GM18520 (cell line): ENCODE measurements around the gene RARS1.
A peak's percentile ranks its signal among the peaks of the same experiment; 100 is the strongest.
"Not testable (repeated sequence)": the region's sequence is repeated elsewhere in the genome, so short reads cannot be mapped to it uniquely, and the experiment has no call there.

Source experiments
- ATAC-seq: cut with Tn5 transposase; IDR thresholded peaks from one replicate; pipeline ENCODE4 v1.9.1; 2021; ENCODE audit not compliant: unreplicated experiment

RARS1 gene

DNA sequence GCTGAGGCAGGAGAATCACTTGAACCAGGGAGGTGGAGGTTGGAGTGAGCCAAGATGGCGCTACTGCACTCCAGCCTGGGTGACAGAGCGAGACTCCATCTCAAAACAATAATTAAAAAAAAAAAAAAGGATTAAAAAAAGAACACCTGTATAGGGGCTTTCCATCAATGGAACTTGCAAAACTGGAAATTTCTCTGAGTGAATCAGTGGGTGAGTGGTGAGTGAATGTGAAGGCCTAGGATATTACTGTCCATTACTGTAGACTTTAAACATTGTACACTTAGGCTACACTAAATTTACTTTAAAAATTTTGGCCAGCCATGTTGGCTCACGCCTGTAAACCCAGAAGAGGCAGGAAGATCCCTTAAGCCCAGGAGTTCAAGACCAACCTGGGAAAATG, 5.7 kb upstream of the RARS1 start:
- ATAC-seq = no peak

DNA sequence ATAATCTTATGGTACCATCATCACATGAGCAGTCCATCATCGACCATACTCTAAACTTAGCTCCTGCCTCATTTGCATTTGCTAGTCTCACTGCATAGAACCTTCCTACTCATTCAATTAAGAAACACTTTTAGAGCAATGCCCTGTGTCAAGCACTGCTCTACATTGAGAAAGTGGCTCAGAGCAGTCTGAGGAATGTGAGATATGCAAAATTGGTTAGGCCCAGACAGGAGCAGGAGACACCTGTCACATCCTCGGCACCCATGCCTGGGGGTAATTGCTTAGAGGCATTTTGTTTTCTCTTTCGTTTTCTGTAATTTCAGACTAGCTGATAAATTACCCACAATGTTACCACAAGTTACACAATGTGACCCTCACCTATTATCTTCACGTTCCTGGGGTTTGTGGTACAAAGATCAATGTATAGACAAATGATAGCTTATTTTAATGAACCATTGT, 4.9 kb upstream of the RARS1 start:
- peak; percentile 94 for ATAC-seq

DNA sequence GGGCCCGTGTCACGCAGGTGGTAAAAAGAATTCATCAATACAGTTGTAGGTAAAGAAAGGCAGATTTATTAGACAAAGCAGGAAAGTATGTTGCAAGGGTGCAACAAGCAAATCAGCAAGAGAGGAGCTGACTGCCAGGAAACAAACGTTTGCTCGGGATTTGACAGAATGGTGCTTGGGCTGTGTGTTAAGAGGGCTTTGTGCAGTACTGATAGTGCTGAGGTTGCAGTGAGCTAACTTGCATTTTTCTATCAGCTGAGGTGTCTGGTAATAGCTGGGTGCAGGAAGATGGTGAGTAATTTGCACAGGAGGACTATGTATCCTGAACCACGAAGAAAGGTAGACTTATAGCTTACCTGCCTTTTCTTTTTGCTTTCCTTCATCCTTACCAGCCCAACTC, 3.9 kb upstream of the RARS1 start:
- ATAC-seq = no peak

DNA sequence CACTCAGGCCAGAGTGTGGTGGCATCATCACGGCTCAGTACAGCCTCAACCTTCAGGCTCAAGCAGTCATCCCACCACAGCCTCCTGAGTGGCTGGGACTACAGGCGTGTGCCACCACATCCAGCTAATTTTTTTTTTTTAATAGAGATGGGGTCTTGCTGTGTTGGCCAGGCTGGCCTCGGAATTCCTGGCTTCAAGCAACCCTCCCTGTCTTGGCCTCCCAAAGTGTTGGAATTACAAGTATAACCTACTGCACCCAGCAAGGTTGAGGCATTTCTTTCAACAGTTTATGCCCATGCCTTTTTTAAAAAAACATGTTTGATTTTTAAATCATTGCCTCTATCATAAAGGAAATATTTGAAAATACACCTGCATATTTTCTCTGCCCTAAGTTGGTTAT, 2.8 kb downstream of the RARS1 start:
- ATAC-seq = no peak

DNA sequence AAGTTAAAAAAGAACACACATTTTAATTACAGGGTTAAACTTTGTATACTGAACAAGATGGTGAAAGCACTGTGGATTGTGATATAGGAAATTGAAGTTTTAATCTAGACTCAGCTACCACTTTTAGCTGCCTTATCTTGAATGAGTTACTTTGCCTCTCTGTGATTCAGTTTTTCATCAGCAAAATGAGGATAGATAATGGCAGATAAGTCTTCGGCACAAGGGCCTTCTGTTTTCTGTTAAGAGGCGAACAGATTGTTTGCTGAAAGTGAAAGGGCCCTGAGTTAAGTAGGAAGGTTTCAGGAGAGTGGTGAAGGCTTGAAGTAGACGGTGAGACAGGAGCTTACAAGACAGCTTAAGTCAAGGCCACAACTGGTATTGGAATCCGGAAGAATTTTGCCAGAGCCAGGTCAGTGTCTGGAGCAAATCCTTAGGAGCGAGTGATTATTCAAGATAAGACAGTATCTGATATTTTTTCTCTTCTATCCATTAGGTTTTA, 7.8 kb downstream of the RARS1 start:
- ATAC-seq = no peak

DNA sequence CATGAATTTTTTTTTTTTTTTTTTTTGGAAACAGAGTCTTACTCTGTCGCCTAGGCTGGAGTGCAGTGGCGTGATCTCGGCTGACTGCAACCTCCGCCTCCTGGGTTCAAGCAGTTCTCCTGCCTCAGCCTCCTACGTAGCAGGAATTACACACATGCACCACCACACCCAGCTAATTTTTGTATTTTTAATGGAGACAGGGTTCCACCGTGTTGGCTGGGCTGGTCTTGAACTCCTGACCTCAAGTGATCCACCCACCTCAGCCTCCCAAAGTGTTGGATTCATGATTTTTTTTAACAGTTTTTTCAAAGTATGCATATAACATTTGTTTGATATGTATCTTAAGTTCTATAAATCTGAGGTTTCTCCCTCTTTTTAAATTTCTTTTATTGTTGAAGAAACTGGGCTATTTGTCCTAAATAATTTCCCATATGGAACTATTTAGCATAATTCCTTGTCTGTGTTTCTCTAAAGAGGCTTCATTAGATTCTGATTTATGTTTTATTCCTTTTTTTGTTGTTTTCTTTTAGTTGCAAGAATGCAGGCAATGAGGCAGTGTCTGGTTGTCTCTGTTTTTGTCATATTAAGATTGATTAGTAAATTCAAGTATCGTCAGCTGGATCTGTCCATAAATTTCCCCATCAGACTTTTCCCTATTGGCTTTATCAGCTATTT, 16.4 kb downstream of the RARS1 start:
- ATAC-seq = no peak

DNA sequence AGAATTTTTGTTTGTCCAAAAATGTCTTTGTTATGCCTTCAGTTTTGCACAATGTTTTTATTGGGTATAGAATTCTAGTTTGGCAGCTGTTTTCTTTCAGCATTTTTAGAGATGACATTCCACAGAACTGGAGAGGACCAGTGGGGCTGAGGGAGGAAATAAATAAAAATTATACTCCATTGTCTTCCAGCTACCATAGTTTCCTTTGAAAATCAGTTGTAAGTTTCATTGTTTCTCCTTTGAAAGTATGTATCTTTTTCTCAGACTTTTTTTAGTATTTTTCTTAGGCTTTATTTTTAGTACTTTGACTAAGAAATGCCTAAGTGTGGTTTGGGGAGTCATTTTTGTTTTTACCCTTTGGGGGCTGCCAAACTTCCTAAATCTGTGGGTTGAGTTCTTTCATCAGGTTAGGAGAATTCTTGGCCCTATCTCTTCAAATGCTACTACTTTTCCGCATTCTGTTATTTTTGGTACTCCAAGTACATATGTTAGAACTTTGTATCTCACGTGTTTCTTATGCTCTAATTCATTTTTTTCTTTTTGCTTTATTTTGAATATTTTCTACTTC, 27.7 kb downstream of the RARS1 start:
- no peak for ATAC-seq

DNA sequence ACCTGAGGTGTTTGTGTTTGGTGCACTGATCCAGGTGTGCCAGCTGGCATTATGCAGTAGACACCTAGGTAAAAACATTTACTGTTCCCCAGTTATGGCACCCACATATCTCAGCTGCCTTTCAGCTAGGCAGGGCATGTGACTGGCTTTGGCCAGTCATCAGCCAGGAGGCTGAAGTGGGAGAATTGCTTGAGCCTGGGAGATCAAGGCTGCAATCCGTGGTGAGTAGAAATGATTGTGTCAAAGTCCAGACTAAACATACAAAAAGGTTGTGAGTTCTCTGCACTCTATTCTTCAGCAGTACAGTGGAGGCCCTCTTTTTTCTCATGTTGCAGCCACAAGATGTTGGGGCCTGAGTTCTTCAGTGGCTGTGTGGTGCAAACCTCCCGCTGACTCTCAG, 39.6 kb downstream of the RARS1 start:
- no peak for ATAC-seq

DNA sequence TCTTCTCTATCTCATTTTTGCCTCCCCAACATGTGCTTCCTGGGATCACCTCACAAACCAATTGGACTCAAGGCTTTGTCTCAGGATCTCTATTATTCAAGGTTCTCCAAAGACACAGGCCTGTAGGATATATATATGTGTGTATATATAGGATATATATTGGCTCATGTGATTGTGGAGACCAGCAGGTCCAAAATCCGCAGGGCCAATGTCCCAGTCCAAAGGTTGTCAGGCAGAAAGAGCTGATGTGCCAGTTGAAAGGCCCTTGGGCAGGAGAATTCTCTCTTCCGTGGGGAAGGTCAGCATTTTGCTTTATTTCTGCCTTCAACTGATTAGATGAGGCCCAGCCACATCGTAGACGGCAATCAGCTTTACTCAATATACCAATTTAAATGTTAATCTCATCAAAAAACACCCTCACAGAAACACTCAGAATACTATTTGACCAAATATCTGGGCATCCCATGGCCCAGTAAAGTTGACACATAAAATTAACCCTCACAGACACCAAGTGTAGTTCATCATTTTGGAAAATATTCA, 41.6 kb downstream of the RARS1 start:
- no peak for ATAC-seq

DNA sequence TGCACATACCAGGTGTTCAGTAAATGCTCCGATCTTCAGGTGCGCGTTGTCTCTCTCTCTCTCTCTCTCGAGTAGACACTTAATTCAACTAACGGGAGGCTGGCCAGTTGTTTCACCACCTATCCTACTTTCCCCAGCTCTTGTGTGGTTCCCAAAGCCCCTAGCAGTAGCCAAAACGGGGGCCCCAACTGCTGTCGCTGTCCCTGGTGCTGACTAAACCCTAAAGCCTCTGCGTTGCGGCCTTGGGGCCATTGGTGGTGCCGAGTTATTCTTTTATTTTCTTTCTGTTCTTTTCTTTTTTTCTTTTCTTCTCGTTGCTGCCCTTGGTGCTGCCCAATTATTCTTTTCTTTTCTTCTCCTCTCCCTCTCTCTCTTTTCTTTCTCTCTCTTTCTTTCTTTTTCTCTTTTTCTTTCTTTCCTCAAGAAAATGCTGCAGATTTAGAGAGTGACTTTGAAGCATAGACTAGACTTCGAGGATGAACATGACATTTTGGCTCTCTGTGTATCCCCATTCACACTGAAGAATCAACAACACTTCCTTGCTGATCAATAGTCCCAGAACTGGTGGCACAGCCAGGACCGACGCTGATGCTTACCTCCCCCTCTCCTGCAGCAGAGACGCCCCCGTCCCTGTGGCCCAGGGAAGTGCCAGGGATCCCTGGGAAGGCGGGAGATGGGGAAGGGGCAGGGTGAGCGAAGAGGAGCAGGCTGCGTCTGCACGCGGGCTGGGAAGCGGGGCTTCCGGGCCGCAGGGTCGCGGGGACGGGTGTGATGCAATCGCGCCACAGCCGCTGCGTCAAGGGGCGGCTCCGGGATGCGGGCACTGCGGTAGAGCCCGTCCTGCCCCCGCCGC, 42.5 kb downstream of the RARS1 start, which contains the start of gene FBLL1:
Gene FBLL1 (plus strand): TSS at position 785 of the 853 bp plus-strand sequence. CDS start 200 bp downstream, outside the sequence.
- ATAC-seq = no peak

DNA sequence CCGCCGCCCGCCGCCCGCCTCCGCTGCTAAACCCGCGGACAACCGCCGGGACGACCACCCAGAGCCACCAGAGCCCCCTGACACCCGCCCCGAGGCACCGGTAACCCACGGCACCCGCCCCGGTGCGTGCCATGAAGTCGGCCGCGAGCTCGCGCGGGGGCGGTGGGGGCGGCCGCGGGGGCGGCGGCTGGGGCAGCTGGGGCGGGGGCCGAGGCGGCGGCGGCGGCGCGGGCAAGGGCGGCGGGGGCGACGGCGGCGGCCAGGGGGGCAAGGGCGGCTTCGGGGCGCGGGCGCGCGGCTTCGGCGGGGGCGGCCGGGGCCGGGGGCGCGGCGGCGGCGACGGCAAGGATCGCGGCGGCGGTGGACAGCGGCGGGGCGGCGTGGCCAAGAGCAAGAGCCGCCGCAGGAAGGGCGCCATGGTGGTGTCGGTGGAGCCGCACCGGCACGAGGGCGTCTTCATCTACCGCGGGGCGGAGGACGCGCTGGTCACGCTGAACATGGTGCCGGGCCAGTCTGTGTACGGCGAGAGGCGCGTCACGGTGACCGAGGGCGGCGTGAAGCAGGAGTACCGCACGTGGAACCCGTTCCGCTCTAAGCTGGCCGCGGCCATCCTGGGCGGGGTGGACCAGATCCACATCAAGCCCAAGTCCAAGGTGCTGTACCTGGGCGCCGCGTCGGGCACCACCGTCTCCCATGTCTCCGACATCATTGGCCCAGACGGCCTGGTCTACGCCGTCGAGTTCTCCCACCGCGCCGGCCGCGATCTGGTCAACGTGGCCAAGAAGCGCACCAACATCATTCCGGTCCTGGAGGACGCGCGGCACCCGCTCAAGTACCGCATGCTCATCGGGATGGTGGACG, 43.3 kb downstream of the RARS1 start:
- no peak for ATAC-seq

DNA sequence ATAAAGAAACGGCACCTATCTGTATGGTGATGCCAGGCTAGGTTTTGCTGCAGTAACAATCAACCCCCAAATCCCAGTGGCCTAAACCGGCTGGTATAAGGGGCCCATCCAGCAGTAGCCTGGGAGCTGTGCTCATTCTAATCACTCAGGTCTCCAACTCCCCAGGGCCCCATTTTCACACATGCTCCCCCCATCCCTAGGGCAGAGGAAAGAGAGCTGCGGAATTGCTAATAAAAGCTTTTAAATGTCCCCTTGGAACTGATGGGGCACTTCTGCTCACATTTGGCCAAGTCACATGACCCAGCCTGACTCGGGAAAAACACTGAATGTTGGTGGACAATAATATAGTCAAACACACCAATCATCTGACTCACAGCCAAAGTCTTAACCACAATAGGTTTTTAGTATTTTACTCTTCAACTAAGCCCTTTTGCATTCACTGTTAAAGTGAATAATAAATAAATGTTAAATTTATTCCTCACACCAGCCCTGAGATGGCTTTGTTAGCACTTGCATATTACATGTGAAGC, 44.4 kb downstream of the RARS1 start:
- ATAC-seq = no peak

DNA sequence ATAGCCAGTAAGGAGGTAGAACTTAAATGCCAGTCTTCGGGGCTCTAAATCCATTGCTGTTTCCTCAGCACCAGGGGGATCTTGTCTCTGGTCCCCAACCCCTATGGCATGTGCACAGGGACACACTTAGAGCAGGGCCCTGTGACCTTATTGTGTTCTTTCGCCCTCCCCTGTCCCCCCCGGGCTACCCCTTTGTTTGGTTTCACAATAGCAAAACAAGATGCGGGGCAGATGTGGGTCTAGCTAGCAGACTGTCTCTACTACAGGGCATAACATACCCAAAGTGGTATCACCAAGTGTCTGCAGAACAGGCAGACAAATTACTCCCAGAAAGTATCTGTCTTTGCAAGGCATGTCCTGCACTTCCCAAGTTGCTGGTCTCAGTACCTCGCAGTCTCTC, 44.9 kb downstream of the RARS1 start:
- no peak for ATAC-seq

DNA sequence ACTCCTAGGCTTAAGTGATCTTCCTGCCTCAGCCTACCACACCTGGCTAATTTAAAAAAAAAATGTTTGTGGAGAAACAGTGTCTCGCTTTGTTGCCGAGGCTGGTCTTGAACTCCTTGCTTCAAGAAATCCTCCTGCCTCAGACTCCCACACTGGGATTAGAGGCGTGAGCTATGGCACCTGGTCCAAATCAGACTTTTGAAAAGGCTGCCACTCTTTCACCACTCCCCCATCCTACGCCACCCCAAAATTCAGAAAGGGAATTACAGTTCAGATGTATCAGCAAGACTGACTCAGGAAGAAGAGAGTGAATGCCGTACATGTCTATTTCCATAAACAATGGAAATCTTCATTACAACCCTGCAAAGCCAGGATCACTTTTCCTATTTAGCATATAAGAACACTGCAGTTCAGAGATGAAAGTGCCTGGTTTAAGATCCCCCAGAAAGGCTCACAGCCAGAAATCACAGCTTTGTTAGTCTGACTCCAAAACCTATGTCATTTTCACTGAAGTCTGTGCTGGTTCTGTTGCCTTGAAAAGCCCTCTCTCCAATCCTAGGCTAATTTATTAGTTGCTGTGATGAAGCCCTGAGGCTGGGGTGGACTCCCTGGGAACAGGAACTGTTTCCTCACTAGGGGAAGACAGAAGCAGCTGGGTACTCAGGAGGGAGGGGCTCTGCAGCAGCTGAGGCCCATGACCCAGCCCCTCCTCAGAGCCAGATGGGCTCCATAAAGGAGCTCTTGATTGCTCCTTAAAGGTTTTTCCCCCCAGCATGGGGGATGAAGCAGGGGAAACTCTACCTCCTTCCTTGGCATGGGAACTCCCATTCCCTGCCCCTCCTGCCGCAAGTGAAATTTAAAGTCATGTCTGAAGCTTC, 46.0 kb downstream of the RARS1 start:
- ATAC-seq = no peak

DNA sequence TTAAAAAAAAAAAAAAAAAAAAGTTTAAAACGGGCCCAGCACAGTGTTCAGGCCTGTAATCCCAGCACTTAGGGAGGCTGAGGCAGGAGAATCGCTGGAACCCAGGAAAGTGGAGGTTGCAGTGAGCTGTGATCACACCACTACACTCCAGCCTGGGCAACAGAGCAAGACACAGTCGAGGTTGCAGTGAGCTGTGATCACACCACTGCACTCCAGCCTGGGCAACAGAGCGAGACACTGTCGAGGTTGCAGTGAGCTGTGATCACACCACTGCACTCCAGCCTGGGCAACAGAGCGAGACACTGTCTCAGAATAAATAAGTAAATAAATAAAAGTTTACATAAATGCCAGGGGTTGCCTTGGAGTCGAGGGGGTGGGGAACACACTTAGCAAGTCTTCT, 48.1 kb downstream of the RARS1 start:
- not testable (repeated sequence) for ATAC-seq

DNA sequence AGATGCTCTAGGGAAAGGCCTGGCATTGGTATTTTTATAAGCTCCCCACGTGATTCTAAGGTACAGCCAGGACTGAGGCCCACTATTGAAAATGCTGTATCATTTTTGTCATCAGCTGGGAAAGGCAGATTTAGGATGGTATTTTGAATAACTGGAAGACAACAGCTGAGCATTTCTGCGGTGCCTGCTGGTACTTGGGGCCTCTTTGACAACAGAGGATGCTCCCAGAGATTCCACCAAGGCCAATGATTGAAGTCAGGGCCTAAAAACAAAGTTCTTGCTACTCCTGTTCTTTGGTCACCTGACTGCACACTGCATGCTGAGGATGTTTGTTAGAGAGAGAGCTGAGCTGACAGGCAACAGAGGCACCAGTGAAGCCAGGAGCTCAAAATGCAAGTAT, 50.9 kb downstream of the RARS1 start:
- ATAC-seq = no peak

DNA sequence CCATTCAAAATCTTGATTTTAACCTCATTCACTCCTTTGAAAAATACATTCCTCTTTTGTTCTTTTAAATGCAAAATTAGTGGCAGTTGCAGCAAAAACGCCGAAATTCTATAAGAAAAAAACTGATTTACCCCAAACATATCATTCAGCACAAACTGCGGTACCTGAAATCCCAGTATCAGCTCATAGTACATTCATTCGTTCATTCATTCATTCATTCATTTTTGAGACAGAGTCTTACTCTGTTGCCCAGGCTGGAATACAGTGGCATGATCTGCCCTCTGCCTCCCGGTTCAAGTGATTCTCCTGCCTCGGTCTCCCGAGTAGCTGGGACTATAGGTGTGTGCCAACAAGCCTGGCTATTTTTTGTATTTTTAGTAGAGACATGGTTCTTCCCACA, 63.3 kb downstream of the RARS1 start:
- ATAC-seq = no peak

DNA sequence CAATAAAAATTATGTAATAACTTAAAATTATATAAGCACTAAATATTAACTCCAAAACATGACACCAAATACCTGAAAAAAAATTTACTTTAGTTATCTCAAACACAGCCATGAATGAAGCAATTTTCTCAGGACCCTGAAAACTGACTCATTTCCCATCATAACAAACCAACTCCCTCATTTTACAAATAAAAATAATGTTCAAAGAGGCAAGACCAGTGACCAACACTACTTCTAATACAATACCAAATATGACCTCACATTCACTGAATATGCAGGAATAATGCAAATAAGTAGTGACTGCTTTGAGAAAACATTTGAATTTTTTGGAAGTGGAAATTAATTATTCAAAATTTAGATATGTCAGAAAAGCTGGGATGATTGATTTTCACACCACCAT, 64.4 kb downstream of the RARS1 start:
- ATAC-seq = no peak

DNA sequence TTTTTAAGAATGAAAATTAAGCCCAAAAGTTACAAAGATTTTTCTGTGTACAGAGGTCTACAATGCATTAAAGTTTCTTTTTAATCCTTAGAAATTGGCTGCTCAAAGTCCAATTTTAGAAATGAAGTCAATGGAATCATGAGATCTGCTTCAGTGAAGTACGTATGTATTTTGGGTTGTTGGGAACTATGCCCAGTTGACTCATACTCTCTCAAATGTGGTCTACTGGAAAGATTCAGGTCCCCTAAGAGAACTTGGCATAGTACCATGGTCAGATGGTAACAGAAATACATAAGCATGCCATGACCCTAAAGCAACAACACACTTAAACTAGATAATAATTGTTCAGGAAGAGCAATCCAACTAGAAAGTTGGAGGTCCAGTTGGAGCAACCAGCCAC, 65.9 kb downstream of the RARS1 start:
- no peak for ATAC-seq
